GM19099 (cell line): ENCODE data around the gene FLT4.

Experiments used
- POLR2A ChIP-seq: IDR thresholded peaks from 3 replicates; pipeline ENCODE4 v1.6.1; 2011; ENCODE audit warnings: low read depth; ENCODE audit not compliant: insufficient read length; ENCODE audit errors: extremely low read depth

The FLT4 gene

GRCh38 chr5:180607861-180608571 lies 41.4 kb downstream of the FLT4 start:
- no peak for TF ChIP-seq POLR2A

- no peak for TF ChIP-seq POLR2A
Observed at GRCh38 chr5:180606215-180606785, 43.1 kb downstream of the FLT4 start.

- TF ChIP-seq POLR2A = no peak
Observed at GRCh38 chr5:180605554-180606214, 43.7 kb downstream of the FLT4 start.

- TF ChIP-seq POLR2A = no peak
Observed at GRCh38 chr5:180604271-180604670, 45.1 kb downstream of the FLT4 start.

GRCh38 chr5:180603076-180603594 lies 46.3 kb downstream of the FLT4 start:
- no peak for TF ChIP-seq POLR2A

GRCh38 chr5:180602481-180603075 lies 46.8 kb downstream of the FLT4 start:
- no peak for TF ChIP-seq POLR2A

GRCh38 chr5:180601591-180602480 lies 47.6 kb downstream of the FLT4 start:
- TF ChIP-seq POLR2A = no peak

GRCh38 chr5:180600554-180601041 lies 48.8 kb downstream of the FLT4 start:
- TF ChIP-seq POLR2A = no peak

- no peak for TF ChIP-seq POLR2A
Observed at GRCh38 chr5:180599981-180600553, 49.3 kb downstream of the FLT4 start.

GRCh38 chr5:180599590-180599914 lies 49.8 kb downstream of the FLT4 start:
- TF ChIP-seq POLR2A = no peak

GRCh38 chr5:180598797-180599589 lies 50.4 kb downstream of the FLT4 start:
- no peak for TF ChIP-seq POLR2A

GRCh38 chr5:180598316-180598701 lies 51.1 kb downstream of the FLT4 start:
- TF ChIP-seq POLR2A = no peak

- TF ChIP-seq POLR2A = no peak
Observed at GRCh38 chr5:180596668-180597231, 52.6 kb downstream of the FLT4 start.

- TF ChIP-seq POLR2A = no peak
Observed at GRCh38 chr5:180596115-180596667, 53.2 kb downstream of the FLT4 start.
